Sigmoid colon (tissue), 3 donors: Measurements from ENCODE around the gene ZNF708.

Experiments
- CTCF ChIP-seq, 4 experiments: fragments of 450-650 bp in 3 of 4; fragments of 200-600 bp in 1 of 4; IDR thresholded peaks; one replicate each; pipeline ENCODE4 v1.5.1; 2016 to 2019; ENCODE audit warnings: antibody characterized with exemption in 4 of 4, mild to moderate bottlenecking in 3 of 4, moderate library complexity in 2 of 4
- POLR2A ChIP-seq, 2 donors: fragments of 450-650 bp; IDR thresholded peaks; one replicate each; pipeline ENCODE4 v1.6.1; 2016; ENCODE audit warnings: antibody characterized with exemption in 2 of 2, mild to moderate bottlenecking in 2 of 2, moderate library complexity in 2 of 2

- TF ChIP-seq CTCF (IDR thresholded peaks at IDR 0.05) (no peak), POLR2A (IDR thresholded peaks at IDR 0.05) (no peak)
Observed at GRCh38 chr19:21326169-21326568, 3.0 kb downstream of the ZNF708 start.
